Kidney epithelial cell (primary cell): Measurements from ENCODE around the gene CKB. TPM values are rescaled to one million over a fixed set of nuclear protein-coding genes. Genes with fewer than 3 reads are reported as not detected.

Experiments
- DNase-seq: peaks from one replicate; pipeline ENCODE4 v3.0.0-alpha.2; 2010; ENCODE audit warnings: low read depth
- H3K27me3 ChIP-seq: 2 replicates; pipeline ENCODE4 v1.6.0; 2011; ENCODE audit warnings: low read length; ENCODE audit not compliant: control insufficient read depth, insufficient read depth
- H3K36me3 ChIP-seq: 2 replicates; pipeline ENCODE4 v1.5.1; 2011; ENCODE audit warnings: low read length; ENCODE audit not compliant: control insufficient read depth, insufficient read depth
- H3K4me3 ChIP-seq: 2 replicates; pipeline ENCODE4 v1.5.1; 2011; ENCODE audit warnings: low read depth, mild to moderate bottlenecking, control low read depth, low read length
- CTCF ChIP-seq: IDR thresholded peaks from 2 replicates; pipeline ENCODE4 v1.5.1; 2011; ENCODE audit warnings: mild to moderate bottlenecking, moderate library complexity, low read length, control low read depth, inconsistent platforms; ENCODE audit not compliant: insufficient read depth, poor library complexity, severe bottlenecking
- total RNA-seq: library from RNA; depleted of rRNA; stranded (reverse); fragments of >200 nt; gene quantifications from 2 replicates; pipeline ENCODE4 v1.2.3, GENCODE V29; 2015

CKB gene
- total RNA-seq, 1 donor from 2014 or later: 78.7 TPM

GRCh38 chr14:103547455-103547940 is 24.9 kb upstream of the CKB start:
- Histone ChIP-seq H3K4me3 (no peak overlapping the region), H3K27me3 (no peaks in the 10 kb centered on the region), H3K36me3 (no peaks in the 10 kb centered on the region)
- DNase-seq: no peak
- TF ChIP-seq CTCF: no peak

GRCh38 chr14:103546652-103547454 is 24.2 kb upstream of the CKB start:
- Histone ChIP-seq H3K27me3 (no peaks in the 10 kb centered on the region), H3K4me3 (no peak overlapping the region), H3K36me3 (no peaks in the 10 kb centered on the region)
- TF ChIP-seq CTCF: peak; percentile 83
- no peak for DNase-seq

- TF ChIP-seq CTCF: no peak
- no peak for DNase-seq
- Histone ChIP-seq H3K36me3 (no peaks in the 10 kb centered on the region), H3K27me3 (no peaks in the 10 kb centered on the region), H3K4me3 (no peak overlapping the region)
Observed at GRCh38 chr14:103545915-103546651, 23.5 kb upstream of the CKB start.

DNA sequence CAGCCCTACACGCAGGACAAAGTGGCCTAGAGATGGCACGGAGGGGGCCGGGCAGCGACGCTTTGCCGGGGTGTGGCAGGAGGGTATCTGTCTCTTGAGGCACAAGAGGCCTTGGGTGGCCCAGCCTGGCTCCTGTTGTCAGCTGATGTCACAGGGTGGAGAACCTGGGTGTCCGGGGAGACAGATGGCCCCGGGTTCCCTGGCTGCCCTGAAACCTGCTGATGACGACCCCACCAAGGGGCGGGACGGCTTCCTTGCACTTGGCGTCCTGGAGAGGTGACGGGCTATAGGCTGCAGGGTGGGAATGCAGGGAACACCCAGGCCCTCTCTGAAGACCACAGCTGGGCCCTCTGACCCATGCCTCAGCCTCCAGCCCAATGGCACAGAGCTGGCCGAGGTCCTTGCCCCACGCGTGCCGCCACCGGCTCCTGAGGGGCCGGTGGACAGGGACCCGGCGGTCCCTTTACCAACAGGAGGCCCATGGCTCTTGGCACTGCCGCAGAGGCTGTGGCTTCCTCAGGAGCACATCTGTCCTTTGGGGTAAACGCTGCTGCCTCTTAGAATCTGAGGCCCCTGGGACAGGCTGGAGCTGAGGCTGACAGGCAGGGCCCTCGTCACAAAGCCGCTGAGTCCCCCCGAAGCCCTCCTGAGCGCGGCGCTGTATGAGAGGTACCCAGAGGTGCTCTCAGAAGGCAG is 22.7 kb upstream of the CKB start:
- H3K27me3 ChIP-seq: no peaks in the 10 kb centered on the region
- H3K36me3 ChIP-seq: no peaks in the 10 kb centered on the region
- TF ChIP-seq CTCF: no peak
- no peak overlapping the region for H3K4me3 ChIP-seq
- no peak for DNase-seq

- DNase-seq: no peak
- Histone ChIP-seq H3K36me3 (no peaks in the 10 kb centered on the region), H3K27me3 (no peaks in the 10 kb centered on the region), H3K4me3 (no peak overlapping the region)
- no peak for TF ChIP-seq CTCF
Observed at GRCh38 chr14:103544388-103545218, 22.0 kb upstream of the CKB start.
